ENCODE data around the gene ABCC2. TPM values are rescaled to one million over a fixed set of nuclear protein-coding genes. Genes with fewer than 3 reads are reported as not detected.

Gene ABCC2
- total and polyA plus RNA-seq, 2 donors (not counting 1 experiment from before 2014, with no cell fraction given) = 4.2 to 7.0 TPM

DNA sequence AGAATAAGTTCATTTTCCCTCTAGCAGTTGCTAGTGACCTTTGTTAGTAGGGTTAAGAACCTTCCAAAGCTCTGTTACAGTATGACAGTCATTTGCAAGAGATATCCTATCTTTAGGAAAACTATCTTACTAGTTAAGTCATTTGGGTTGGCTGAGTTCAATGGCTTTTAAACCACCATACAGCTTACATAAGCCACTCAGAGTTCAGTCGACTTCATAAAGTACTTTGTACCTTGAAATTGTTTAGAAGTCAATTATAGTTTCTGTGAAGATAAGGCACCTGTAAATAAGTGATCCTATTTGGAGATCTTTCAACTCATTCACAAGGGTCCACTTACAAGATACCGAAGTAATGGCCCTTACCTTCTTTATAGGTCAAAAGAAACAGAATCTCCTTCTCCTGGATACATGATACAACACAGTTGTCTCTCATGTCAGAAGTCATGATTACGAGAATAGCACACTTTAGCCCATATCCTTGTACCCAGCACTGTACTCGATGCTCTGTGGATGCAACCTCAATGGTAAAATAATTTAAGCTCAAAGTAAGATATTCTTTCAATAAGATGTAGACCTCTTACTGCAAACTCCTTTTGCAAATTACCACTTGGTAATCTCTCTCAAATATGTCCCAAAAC is 11.9 kb upstream of the ABCC2 start:
- no peak overlapping the region for H3K27ac ChIP-seq (ENCODE audit: low read length in 2 of 2)
- no peak overlapping the region for H3K4me3 ChIP-seq (ENCODE audit: control extremely low read depth in 1 of 5, extremely low read depth in 1 of 5, insufficient read depth in 1 of 5, low read depth in 2 of 5, low read length in 4 of 5)
- no peaks in the 10 kb centered on the region for H3K79me2 ChIP-seq (ENCODE audit: control insufficient read depth, insufficient read depth, low read length)
- no peaks in the 10 kb centered on the region for H3K27me3 ChIP-seq (replicated peaks in 1 of 4; ENCODE audit: control extremely low read depth in 1 of 4, control insufficient read depth in 3 of 4, insufficient read depth in 4 of 4, low read length in 3 of 4)
- no peaks in the 10 kb centered on the region for H3K9me3 Mint-ChIP-seq (ENCODE audit: insufficient read depth)
- H3K27ac Mint-ChIP-seq = no peak overlapping the region
- TF ChIP-seq, protein P1, sequence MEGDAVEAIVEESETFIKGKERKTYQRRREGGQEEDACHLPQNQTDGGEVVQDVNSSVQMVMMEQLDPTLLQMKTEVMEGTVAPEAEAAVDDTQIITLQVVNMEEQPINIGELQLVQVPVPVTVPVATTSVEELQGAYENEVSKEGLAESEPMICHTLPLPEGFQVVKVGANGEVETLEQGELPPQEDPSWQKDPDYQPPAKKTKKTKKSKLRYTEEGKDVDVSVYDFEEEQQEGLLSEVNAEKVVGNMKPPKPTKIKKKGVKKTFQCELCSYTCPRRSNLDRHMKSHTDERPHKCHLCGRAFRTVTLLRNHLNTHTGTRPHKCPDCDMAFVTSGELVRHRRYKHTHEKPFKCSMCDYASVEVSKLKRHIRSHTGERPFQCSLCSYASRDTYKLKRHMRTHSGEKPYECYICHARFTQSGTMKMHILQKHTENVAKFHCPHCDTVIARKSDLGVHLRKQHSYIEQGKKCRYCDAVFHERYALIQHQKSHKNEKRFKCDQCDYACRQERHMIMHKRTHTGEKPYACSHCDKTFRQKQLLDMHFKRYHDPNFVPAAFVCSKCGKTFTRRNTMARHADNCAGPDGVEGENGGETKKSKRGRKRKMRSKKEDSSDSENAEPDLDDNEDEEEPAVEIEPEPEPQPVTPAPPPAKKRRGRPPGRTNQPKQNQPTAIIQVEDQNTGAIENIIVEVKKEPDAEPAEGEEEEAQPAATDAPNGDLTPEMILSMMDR (IDR thresholded peaks at IDR 0.05) = no peak
- TF ChIP-seq EZH2 (IDR thresholded peaks at IDR 0.05; ENCODE audit: borderline replicate concordance, insufficient read depth, low read depth, low read length, poor library complexity, severe bottlenecking) = no peak
- DNase-seq (no peak), ATAC-seq (ENCODE audit: low read depth) (no peak)
- no peaks in the 10 kb centered on the region for H3K4me1 Mint-ChIP-seq
- no peaks in the 10 kb centered on the region for H3K9me3 ChIP-seq (ENCODE audit: control extremely low read depth in 1 of 3, control insufficient read depth in 2 of 3, insufficient read depth in 1 of 3, low read length in 2 of 3)
- no peak overlapping the region for H2AFZ ChIP-seq (ENCODE audit: insufficient read depth, low read depth, low read length, poor library complexity, severe bottlenecking)
- WGBS (ENCODE audit: insufficient coverage) = 100% methylated on average over 1 of the region's 4 CpGs
- POLR2A ChIA-PET = interaction anchor here (0.6 kb wide), 1 partner anchor 483 kb away, joined by 3 read pairs; no protein-coding TSS in a partner anchor
- intact Hi-C loops (cut with micrococcal nuclease) = no loop called here
- no peaks in the 10 kb centered on the region for H3K36me3 ChIP-seq (replicated peaks in 1 of 2; ENCODE audit: control extremely low read depth in 1 of 2, control insufficient read depth in 1 of 2, extremely low read depth in 1 of 2, insufficient read depth in 2 of 2, low read length in 1 of 2)
- H3K9ac ChIP-seq (ENCODE audit: low read length) = no peak overlapping the region
- no peak overlapping the region for H3K4me2 ChIP-seq (replicated peaks; ENCODE audit: low read depth, low read length, poor library complexity, severe bottlenecking)
- no peaks in the 10 kb centered on the region for H3K4me1 ChIP-seq (ENCODE audit: control insufficient read depth in 2 of 2, insufficient read depth in 2 of 2, low read length in 2 of 2)
- CTCF ChIA-PET = no interaction called here
- H3K27me3 Mint-ChIP-seq = no peaks in the 10 kb centered on the region
- H4K20me1 ChIP-seq (ENCODE audit: control insufficient read depth, insufficient read depth, low read length, poor library complexity, severe bottlenecking) = no peaks in the 10 kb centered on the region
- no peak overlapping the region for H3K4me3 Mint-ChIP-seq

DNA sequence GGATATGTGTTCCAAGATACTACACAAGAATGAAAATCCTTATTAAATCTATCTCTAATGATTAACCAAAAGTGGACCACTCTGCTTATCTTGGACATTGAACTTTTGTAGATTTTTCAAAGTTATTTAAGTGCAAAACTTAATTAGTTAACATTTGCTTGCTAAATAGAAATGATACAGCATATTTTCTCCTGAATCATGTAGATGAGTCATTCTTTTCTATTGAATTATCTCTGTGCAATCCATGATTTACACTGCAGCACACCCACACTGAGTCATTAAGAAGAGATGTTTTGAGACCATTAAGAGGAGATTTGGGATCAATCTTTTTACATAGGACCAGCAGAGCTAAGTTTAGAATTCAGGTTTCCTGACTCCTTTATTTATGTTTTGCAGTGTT is 6.6 kb upstream of the ABCC2 start:
- ATAC-seq (ENCODE audit: low read depth) = no peak
- no peaks in the 10 kb centered on the region for H3K27me3 Mint-ChIP-seq
- no peaks in the 10 kb centered on the region for H3K9me3 ChIP-seq (ENCODE audit: control extremely low read depth in 1 of 3, control insufficient read depth in 2 of 3, insufficient read depth in 1 of 3, low read length in 2 of 3)
- no peak overlapping the region for H3K9ac ChIP-seq (ENCODE audit: low read length)
- no peaks in the 10 kb centered on the region for H4K20me1 ChIP-seq (ENCODE audit: control insufficient read depth, insufficient read depth, low read length, poor library complexity, severe bottlenecking)
- no peak for DNase-seq
- no peak overlapping the region for H2AFZ ChIP-seq (ENCODE audit: insufficient read depth, low read depth, low read length, poor library complexity, severe bottlenecking)
- POLR2A ChIA-PET = no interaction called here
- no peak overlapping the region for H3K4me3 ChIP-seq (ENCODE audit: control extremely low read depth in 1 of 5, extremely low read depth in 1 of 5, insufficient read depth in 1 of 5, low read depth in 2 of 5, low read length in 4 of 5)
- H3K27me3 ChIP-seq (replicated peaks in 1 of 4; ENCODE audit: control extremely low read depth in 1 of 4, control insufficient read depth in 3 of 4, insufficient read depth in 4 of 4, low read length in 3 of 4) = no peaks in the 10 kb centered on the region
- intact Hi-C loops (cut with micrococcal nuclease) = no loop called here
- H3K79me2 ChIP-seq (ENCODE audit: control insufficient read depth, insufficient read depth, low read length) = no peaks in the 10 kb centered on the region
- no peak overlapping the region for H3K4me3 Mint-ChIP-seq
- no peak overlapping the region for H3K4me2 ChIP-seq (replicated peaks; ENCODE audit: low read depth, low read length, poor library complexity, severe bottlenecking)
- H3K9me3 Mint-ChIP-seq (ENCODE audit: insufficient read depth) = no peaks in the 10 kb centered on the region
- peaks cover 27% of the 10 kb centered on the region for H3K4me1 Mint-ChIP-seq
- CTCF ChIA-PET = no interaction called here
- H3K27ac Mint-ChIP-seq = no peak overlapping the region
- H3K36me3 ChIP-seq (replicated peaks in 1 of 2; ENCODE audit: control extremely low read depth in 1 of 2, control insufficient read depth in 1 of 2, extremely low read depth in 1 of 2, insufficient read depth in 2 of 2, low read length in 1 of 2) = no peaks in the 10 kb centered on the region
- TF ChIP-seq EZH2 (IDR thresholded peaks at IDR 0.05; ENCODE audit: borderline replicate concordance, insufficient read depth, low read depth, low read length, poor library complexity, severe bottlenecking) = no peak
- TF ChIP-seq, protein P1 (IDR thresholded peaks at IDR 0.05) = no peak
- H3K27ac ChIP-seq (ENCODE audit: low read length in 2 of 2) = no peak overlapping the region
- H3K4me1 ChIP-seq (ENCODE audit: control insufficient read depth in 2 of 2, insufficient read depth in 2 of 2, low read length in 2 of 2) = peaks cover 18 to 25% of the 10 kb centered on the region in 2 donors
